ENCODE measurements around the gene RNASE1.

- TF ChIP-seq, protein P1, sequence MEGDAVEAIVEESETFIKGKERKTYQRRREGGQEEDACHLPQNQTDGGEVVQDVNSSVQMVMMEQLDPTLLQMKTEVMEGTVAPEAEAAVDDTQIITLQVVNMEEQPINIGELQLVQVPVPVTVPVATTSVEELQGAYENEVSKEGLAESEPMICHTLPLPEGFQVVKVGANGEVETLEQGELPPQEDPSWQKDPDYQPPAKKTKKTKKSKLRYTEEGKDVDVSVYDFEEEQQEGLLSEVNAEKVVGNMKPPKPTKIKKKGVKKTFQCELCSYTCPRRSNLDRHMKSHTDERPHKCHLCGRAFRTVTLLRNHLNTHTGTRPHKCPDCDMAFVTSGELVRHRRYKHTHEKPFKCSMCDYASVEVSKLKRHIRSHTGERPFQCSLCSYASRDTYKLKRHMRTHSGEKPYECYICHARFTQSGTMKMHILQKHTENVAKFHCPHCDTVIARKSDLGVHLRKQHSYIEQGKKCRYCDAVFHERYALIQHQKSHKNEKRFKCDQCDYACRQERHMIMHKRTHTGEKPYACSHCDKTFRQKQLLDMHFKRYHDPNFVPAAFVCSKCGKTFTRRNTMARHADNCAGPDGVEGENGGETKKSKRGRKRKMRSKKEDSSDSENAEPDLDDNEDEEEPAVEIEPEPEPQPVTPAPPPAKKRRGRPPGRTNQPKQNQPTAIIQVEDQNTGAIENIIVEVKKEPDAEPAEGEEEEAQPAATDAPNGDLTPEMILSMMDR (IDR thresholded peaks at IDR 0.05; ENCODE audit: poor library complexity, severe bottlenecking): no peak
- no peak for TF ChIP-seq POLR2AphosphoS5 (IDR thresholded peaks at IDR 0.05)
- TF ChIP-seq EZH2 (IDR thresholded peaks at IDR 0.05; ENCODE audit: borderline replicate concordance, insufficient read depth, low read length, poor library complexity, severe bottlenecking): no peak
- no peak for TF ChIP-seq TAF1 (IDR thresholded peaks at IDR 0.05; ENCODE audit: low read depth)
- no peak for TF ChIP-seq EP300 (conservative IDR thresholded peaks at IDR 0.05; ENCODE audit: poor library complexity, severe bottlenecking)
- TF ChIP-seq RAD21 (conservative IDR thresholded peaks at IDR 0.05): no peak
- TF ChIP-seq MXI1 (conservative IDR thresholded peaks at IDR 0.05; ENCODE audit: poor library complexity, severe bottlenecking): no peak
- TF ChIP-seq REST (IDR thresholded peaks at IDR 0.05; ENCODE audit: borderline replicate concordance): no peak
- no peak for TF ChIP-seq SMC3 (conservative IDR thresholded peaks at IDR 0.05; ENCODE audit: poor library complexity)
Observed at GRCh38 chr14:20834899-20835298, 32.3 kb upstream of the RNASE1 start.

Data from neural cell (in vitro differentiated cells).